ENCODE measurements around the gene JARID2.

JARID2 gene

GRCh38 chr6:15477746-15478145 is 231.9 kb downstream of the JARID2 start:
- DNase-seq, result no peak

- no peak for DNase-seq
Measured at GRCh38 chr6:15479761-15480160, 233.9 kb downstream of the JARID2 start.

- DNase-seq, result no peak
Measured at GRCh38 chr6:15480525-15480924, 234.7 kb downstream of the JARID2 start.

- no peak for DNase-seq
Measured at GRCh38 chr6:15481390-15482291, 235.8 kb downstream of the JARID2 start.

- DNase-seq, result no peak
Measured at GRCh38 chr6:15483060-15483459, 237.2 kb downstream of the JARID2 start.

- no peak for DNase-seq
Measured at GRCh38 chr6:15484140-15484539, 238.3 kb downstream of the JARID2 start.

GRCh38 chr6:15484821-15485220 is 239.0 kb downstream of the JARID2 start:
- no peak for DNase-seq

- no peak for DNase-seq
Measured at GRCh38 chr6:15485936-15486335, 240.1 kb downstream of the JARID2 start.

GRCh38 chr6:15487262-15487661 is 241.4 kb downstream of the JARID2 start:
- no peak for DNase-seq

GRCh38 chr6:15489261-15489962 is 243.5 kb downstream of the JARID2 start:
- no peak for DNase-seq

- no peak for DNase-seq
Measured at GRCh38 chr6:15490242-15491100, 244.6 kb downstream of the JARID2 start.

GRCh38 chr6:15491255-15491985 is 245.6 kb downstream of the JARID2 start:
- peak; percentile 71 for DNase-seq

- no peak for DNase-seq
Measured at GRCh38 chr6:15491986-15492269, 246.1 kb downstream of the JARID2 start.

GRCh38 chr6:15493437-15494168 is 247.7 kb downstream of the JARID2 start:
- no peak for DNase-seq

GRCh38 chr6:15495375-15495901 is 249.6 kb downstream of the JARID2 start:
- DNase-seq, result no peak

- no peak for DNase-seq
Measured at GRCh38 chr6:15496345-15497131, 250.7 kb downstream of the JARID2 start.

- peak; percentile 2 for DNase-seq
Measured at GRCh38 chr6:15498640-15499039, 252.8 kb downstream of the JARID2 start.

- DNase-seq, result no peak
Measured at GRCh38 chr6:15499125-15499524, 253.3 kb downstream of the JARID2 start.

GRCh38 chr6:15499591-15499990 is 253.7 kb downstream of the JARID2 start:
- no peak for DNase-seq

- DNase-seq, result peak; percentile 9
Measured at GRCh38 chr6:15500078-15500740, 254.3 kb downstream of the JARID2 start.
